ENCODE measurements around the gene SEMA5A. TPM values are rescaled to one million over a fixed set of nuclear protein-coding genes. Genes with fewer than 3 reads are reported as not detected.

Gene SEMA5A
- total RNA-seq, 1 experiment from 2014 or later, result 9.3 TPM

DNA sequence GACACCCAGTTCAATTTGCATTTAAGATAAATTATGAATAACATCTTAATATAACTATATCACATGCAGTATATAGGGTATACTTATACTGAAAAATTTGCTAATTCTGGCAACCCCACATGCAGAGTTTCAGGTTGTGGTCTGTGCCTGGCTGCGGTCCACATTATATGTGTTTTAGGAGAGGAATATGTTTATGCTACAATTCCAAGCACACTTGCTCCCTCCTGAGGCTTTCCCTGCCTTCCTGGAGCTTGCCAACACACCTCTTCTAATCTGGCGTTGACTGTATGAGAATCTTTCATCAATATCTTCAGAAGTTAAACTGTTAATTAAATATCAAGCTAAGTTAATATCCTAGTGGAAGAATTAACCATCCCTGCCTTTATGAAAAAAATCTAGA is 45.2 kb downstream of the SEMA5A start (continued):
- TF ChIP-seq, protein P1, sequence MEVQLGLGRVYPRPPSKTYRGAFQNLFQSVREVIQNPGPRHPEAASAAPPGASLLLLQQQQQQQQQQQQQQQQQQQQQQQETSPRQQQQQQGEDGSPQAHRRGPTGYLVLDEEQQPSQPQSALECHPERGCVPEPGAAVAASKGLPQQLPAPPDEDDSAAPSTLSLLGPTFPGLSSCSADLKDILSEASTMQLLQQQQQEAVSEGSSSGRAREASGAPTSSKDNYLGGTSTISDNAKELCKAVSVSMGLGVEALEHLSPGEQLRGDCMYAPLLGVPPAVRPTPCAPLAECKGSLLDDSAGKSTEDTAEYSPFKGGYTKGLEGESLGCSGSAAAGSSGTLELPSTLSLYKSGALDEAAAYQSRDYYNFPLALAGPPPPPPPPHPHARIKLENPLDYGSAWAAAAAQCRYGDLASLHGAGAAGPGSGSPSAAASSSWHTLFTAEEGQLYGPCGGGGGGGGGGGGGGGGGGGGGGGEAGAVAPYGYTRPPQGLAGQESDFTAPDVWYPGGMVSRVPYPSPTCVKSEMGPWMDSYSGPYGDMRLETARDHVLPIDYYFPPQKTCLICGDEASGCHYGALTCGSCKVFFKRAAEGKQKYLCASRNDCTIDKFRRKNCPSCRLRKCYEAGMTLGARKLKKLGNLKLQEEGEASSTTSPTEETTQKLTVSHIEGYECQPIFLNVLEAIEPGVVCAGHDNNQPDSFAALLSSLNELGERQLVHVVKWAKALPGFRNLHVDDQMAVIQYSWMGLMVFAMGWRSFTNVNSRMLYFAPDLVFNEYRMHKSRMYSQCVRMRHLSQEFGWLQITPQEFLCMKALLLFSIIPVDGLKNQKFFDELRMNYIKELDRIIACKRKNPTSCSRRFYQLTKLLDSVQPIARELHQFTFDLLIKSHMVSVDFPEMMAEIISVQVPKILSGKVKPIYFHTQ (CRISPR knock-in tag; IDR thresholded peaks at IDR 0.05), result no peak
- TF ChIP-seq GTF2I (CRISPR knock-in tag; conservative IDR thresholded peaks at IDR 0.05) (no peak), ZNF396 (CRISPR knock-in tag; IDR thresholded peaks at IDR 0.05; ENCODE audit: borderline replicate concordance) (no peak), ZNF317 (CRISPR knock-in tag; IDR thresholded peaks at IDR 0.05; ENCODE audit: borderline replicate concordance, low read depth) (no peak), OVOL2 (CRISPR knock-in tag; IDR thresholded peaks at IDR 0.05; ENCODE audit: borderline replicate concordance) (no peak)
- TF ChIP-seq, protein P2, sequence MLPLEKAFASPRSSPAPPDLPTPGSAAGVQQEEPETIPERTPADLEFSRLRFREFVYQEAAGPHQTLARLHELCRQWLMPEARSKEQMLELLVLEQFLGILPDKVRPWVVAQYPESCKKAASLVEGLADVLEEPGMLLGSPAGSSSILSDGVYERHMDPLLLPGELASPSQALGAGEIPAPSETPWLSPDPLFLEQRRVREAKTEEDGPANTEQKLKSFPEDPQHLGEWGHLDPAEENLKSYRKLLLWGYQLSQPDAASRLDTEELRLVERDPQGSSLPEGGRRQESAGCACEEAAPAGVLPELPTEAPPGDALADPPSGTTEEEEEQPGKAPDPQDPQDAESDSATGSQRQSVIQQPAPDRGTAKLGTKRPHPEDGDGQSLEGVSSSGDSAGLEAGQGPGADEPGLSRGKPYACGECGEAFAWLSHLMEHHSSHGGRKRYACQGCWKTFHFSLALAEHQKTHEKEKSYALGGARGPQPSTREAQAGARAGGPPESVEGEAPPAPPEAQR (CRISPR knock-in tag; IDR thresholded peaks at IDR 0.05), result no peak

DNA sequence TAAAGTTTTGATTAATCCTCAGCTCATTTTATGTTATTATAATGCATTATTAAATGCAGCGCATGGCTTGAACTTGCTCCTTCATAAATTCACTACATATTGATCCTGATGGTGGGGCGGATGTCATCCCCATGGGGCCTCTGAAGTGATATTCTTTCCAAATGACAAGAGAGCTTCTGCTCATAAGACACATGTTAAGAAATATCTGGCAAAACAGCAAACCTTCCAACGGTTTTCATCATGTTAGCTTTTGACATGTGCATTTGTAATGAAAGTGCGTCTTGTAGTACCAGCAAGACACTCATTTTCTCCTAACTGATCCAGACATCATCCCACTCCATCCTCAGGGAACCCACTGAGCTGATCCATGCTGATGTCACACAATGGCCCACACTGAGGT is 45.7 kb downstream of the SEMA5A start:
- H3K36me3 Mint-ChIP-seq, result no peaks in the 10 kb centered on the region
- CTCF ChIA-PET, result interaction anchor here (1.4 to 1.5 kb wide), 2 partner anchors 344 to 943 kb away, joined by 3 to 4 read pairs; no protein-coding TSS in a partner anchor
- H3K4me3 Mint-ChIP-seq, result no peak overlapping the region
- POLR2A ChIA-PET, result no interaction called here
- H3K27ac Mint-ChIP-seq, result no peak overlapping the region
- H3K4me1 Mint-ChIP-seq, result peaks cover 28% of the 10 kb centered on the region
- ATAC-seq (no peak), DNase-seq (ENCODE audit: low spot score) (no peak)
- H3K27me3 Mint-ChIP-seq (ENCODE audit: low read depth), result no peaks in the 10 kb centered on the region
- TF ChIP-seq, protein P3, sequence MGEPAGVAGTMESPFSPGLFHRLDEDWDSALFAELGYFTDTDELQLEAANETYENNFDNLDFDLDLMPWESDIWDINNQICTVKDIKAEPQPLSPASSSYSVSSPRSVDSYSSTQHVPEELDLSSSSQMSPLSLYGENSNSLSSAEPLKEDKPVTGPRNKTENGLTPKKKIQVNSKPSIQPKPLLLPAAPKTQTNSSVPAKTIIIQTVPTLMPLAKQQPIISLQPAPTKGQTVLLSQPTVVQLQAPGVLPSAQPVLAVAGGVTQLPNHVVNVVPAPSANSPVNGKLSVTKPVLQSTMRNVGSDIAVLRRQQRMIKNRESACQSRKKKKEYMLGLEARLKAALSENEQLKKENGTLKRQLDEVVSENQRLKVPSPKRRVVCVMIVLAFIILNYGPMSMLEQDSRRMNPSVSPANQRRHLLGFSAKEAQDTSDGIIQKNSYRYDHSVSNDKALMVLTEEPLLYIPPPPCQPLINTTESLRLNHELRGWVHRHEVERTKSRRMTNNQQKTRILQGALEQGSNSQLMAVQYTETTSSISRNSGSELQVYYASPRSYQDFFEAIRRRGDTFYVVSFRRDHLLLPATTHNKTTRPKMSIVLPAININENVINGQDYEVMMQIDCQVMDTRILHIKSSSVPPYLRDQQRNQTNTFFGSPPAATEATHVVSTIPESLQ (CRISPR knock-in tag; IDR thresholded peaks at IDR 0.05), result no peak
- TF ChIP-seq, protein P4, sequence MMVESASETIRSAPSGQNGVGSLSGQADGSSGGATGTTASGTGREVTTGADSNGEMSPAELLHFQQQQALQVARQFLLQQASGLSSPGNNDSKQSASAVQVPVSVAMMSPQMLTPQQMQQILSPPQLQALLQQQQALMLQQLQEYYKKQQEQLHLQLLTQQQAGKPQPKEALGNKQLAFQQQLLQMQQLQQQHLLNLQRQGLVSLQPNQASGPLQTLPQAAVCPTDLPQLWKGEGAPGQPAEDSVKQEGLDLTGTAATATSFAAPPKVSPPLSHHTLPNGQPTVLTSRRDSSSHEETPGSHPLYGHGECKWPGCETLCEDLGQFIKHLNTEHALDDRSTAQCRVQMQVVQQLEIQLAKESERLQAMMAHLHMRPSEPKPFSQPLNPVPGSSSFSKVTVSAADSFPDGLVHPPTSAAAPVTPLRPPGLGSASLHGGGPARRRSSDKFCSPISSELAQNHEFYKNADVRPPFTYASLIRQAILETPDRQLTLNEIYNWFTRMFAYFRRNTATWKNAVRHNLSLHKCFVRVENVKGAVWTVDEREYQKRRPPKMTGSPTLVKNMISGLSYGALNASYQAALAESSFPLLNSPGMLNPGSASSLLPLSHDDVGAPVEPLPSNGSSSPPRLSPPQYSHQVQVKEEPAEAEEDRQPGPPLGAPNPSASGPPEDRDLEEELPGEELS (CRISPR knock-in tag; IDR thresholded peaks at IDR 0.05), result no peak
- TF ChIP-seq, protein P5, sequence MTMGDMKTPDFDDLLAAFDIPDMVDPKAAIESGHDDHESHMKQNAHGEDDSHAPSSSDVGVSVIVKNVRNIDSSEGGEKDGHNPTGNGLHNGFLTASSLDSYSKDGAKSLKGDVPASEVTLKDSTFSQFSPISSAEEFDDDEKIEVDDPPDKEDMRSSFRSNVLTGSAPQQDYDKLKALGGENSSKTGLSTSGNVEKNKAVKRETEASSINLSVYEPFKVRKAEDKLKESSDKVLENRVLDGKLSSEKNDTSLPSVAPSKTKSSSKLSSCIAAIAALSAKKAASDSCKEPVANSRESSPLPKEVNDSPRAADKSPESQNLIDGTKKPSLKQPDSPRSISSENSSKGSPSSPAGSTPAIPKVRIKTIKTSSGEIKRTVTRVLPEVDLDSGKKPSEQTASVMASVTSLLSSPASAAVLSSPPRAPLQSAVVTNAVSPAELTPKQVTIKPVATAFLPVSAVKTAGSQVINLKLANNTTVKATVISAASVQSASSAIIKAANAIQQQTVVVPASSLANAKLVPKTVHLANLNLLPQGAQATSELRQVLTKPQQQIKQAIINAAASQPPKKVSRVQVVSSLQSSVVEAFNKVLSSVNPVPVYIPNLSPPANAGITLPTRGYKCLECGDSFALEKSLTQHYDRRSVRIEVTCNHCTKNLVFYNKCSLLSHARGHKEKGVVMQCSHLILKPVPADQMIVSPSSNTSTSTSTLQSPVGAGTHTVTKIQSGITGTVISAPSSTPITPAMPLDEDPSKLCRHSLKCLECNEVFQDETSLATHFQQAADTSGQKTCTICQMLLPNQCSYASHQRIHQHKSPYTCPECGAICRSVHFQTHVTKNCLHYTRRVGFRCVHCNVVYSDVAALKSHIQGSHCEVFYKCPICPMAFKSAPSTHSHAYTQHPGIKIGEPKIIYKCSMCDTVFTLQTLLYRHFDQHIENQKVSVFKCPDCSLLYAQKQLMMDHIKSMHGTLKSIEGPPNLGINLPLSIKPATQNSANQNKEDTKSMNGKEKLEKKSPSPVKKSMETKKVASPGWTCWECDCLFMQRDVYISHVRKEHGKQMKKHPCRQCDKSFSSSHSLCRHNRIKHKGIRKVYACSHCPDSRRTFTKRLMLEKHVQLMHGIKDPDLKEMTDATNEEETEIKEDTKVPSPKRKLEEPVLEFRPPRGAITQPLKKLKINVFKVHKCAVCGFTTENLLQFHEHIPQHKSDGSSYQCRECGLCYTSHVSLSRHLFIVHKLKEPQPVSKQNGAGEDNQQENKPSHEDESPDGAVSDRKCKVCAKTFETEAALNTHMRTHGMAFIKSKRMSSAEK (CRISPR knock-in tag; IDR thresholded peaks at IDR 0.05; ENCODE audit: borderline replicate concordance), result no peak
- TF ChIP-seq CREM (CRISPR knock-in tag; IDR thresholded peaks at IDR 0.05) (no peak), NR3C1 (CRISPR knock-in tag; conservative IDR thresholded peaks at IDR 0.05; ENCODE audit: low read depth) (no peak), OVOL2 (CRISPR knock-in tag; IDR thresholded peaks at IDR 0.05; ENCODE audit: borderline replicate concordance) (no peak)
- no peaks in the 10 kb centered on the region for H3K9me3 Mint-ChIP-seq

Measured in WTC11 (cell line).